ENCODE measurements around the gene TIMM22.

- TF ChIP-seq EP300 (IDR thresholded peaks at IDR 0.05; ENCODE audit: borderline replicate concordance) = no peak
- no peak for TF ChIP-seq ZBTB7A (IDR thresholded peaks at IDR 0.05; ENCODE audit: low read depth)
- TF ChIP-seq YY1 (IDR thresholded peaks at IDR 0.05; ENCODE audit: low read depth) = no peak
- no peak for TF ChIP-seq RAD21 (IDR thresholded peaks at IDR 0.05; ENCODE audit: low read depth)
- TF ChIP-seq CREB1 (IDR thresholded peaks at IDR 0.05; ENCODE audit: low read depth) = no peak
- no peak for TF ChIP-seq MAX (IDR thresholded peaks at IDR 0.05)
- TF ChIP-seq EGR1 (IDR thresholded peaks at IDR 0.05) = no peak
- TF ChIP-seq, protein P1, sequence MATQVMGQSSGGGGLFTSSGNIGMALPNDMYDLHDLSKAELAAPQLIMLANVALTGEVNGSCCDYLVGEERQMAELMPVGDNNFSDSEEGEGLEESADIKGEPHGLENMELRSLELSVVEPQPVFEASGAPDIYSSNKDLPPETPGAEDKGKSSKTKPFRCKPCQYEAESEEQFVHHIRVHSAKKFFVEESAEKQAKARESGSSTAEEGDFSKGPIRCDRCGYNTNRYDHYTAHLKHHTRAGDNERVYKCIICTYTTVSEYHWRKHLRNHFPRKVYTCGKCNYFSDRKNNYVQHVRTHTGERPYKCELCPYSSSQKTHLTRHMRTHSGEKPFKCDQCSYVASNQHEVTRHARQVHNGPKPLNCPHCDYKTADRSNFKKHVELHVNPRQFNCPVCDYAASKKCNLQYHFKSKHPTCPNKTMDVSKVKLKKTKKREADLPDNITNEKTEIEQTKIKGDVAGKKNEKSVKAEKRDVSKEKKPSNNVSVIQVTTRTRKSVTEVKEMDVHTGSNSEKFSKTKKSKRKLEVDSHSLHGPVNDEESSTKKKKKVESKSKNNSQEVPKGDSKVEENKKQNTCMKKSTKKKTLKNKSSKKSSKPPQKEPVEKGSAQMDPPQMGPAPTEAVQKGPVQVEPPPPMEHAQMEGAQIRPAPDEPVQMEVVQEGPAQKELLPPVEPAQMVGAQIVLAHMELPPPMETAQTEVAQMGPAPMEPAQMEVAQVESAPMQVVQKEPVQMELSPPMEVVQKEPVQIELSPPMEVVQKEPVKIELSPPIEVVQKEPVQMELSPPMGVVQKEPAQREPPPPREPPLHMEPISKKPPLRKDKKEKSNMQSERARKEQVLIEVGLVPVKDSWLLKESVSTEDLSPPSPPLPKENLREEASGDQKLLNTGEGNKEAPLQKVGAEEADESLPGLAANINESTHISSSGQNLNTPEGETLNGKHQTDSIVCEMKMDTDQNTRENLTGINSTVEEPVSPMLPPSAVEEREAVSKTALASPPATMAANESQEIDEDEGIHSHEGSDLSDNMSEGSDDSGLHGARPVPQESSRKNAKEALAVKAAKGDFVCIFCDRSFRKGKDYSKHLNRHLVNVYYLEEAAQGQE (IDR thresholded peaks at IDR 0.05; ENCODE audit: low read depth) = no peak
- no peak for TF ChIP-seq TEAD4 (IDR thresholded peaks at IDR 0.05)
- TF ChIP-seq, protein P2, sequence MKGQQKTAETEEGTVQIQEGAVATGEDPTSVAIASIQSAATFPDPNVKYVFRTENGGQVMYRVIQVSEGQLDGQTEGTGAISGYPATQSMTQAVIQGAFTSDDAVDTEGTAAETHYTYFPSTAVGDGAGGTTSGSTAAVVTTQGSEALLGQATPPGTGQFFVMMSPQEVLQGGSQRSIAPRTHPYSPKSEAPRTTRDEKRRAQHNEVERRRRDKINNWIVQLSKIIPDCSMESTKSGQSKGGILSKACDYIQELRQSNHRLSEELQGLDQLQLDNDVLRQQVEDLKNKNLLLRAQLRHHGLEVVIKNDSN (IDR thresholded peaks at IDR 0.05) = no peak
Observed at GRCh38 chr17:1034652-1035210, 37.8 kb downstream of the TIMM22 start.

Data from Ishikawa (cell line).